ENCODE measurements around the gene ZNF331. TPM values are rescaled to one million over a fixed set of nuclear protein-coding genes. Genes with fewer than 3 reads are reported as not detected.
A peak's percentile ranks its signal among the peaks of the same experiment; 100 is the strongest.

ZNF331 gene
- total RNA-seq, 1 donor: 177 TPM

DNA sequence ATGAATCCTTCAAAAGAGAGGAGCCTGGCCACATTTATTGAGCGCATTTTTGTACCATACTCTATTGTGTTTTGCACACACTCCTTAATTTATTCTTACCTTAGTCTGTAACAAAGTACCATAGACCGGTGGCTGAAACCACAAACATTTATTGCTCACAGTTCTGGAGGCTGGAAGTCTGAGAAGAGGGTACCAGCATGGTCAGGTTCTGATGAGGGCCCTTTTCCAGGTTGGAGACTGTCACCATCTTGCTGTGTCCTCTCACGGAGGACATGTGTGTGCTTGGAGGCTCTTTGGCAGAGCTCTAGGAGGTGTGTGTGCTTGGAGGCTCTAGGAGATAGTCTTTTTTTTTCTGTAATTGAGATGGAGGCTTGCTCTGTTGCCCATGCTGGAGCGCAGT is 2.1 kb downstream of the ZNF331 start:
- Histone ChIP-seq H3K9me3 (ENCODE audit: low read depth, low read length) (no peaks in the 10 kb centered on the region), H3K4me3 (ENCODE audit: low read length) (no peak overlapping the region), H3K4me1 (ENCODE audit: insufficient read depth, low read length) (peaks cover 11% of the 10 kb centered on the region), H3K27me3 (ENCODE audit: insufficient read depth, low read length) (no peaks in the 10 kb centered on the region)

DNA sequence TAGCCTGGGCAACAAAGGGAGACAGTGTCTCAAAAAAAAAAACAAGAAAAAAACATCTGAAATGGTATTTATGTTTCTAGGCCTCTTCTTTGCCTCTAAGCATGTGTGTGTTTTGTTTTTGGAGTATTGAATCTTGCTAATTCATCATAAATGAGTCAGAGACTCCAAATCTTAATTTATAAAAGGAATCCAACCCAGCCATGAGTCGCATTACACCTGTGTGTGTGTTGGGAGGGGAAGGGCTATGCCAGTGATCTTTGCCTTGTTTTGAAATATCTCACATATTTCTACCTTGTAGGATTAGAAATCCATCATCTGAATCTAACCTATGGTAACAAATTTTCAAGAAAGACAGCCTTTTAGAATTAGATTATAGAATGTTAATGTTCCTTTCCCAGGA is 4.0 kb downstream of the ZNF331 start:
- no peaks in the 10 kb centered on the region for H3K9me3 ChIP-seq (ENCODE audit: low read depth, low read length)
- peaks cover 11% of the 10 kb centered on the region for H3K4me1 ChIP-seq (ENCODE audit: insufficient read depth, low read length)
- no peaks in the 10 kb centered on the region for H3K27me3 ChIP-seq (ENCODE audit: insufficient read depth, low read length)
- no peak overlapping the region for H3K4me3 ChIP-seq (ENCODE audit: low read length)

DNA sequence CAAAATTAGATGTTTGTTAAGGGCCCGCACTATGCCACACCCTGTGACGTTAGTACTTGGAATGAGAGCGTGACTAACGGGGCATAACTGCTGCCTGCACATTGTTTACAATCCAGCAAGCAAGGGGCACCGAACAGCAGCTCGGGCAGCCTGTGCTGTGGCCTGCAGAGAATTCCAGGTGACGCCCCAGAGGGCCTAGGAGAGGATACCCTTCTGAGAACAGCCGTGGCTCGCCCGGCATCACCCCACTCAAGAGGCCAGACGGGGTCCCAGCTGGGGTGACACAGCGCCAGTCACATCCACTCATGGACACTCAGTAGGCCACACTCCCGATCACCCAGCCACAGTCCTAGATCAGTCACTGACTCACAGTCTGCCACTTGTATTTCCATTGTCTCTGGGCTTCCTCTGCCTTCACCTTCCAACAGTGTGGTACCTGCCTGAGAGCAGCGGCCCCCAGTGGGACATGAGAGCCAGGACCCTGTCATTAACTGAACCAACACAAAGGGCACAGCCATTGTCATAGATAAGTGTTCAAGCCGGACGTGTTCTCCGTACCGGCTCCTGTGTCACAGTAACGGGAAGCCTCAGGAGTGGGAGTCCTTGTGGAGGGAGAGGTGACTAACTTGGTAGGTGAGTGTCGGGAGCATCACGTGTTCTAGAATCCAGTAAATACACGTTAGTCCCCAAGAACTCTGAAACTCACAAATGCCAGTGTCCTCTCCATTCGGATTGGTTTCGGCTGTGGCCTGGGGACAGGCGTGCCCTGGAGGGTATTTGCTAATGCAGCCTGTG is 7.5 kb downstream of the ZNF331 start:
- no peaks in the 10 kb centered on the region for H3K9me3 ChIP-seq (ENCODE audit: low read depth, low read length)
- peaks cover 13% of the 10 kb centered on the region for H3K4me1 ChIP-seq (ENCODE audit: insufficient read depth, low read length)
- no peak overlapping the region for H3K4me3 ChIP-seq (ENCODE audit: low read length)
- no peaks in the 10 kb centered on the region for H3K27me3 ChIP-seq (ENCODE audit: insufficient read depth, low read length)

DNA sequence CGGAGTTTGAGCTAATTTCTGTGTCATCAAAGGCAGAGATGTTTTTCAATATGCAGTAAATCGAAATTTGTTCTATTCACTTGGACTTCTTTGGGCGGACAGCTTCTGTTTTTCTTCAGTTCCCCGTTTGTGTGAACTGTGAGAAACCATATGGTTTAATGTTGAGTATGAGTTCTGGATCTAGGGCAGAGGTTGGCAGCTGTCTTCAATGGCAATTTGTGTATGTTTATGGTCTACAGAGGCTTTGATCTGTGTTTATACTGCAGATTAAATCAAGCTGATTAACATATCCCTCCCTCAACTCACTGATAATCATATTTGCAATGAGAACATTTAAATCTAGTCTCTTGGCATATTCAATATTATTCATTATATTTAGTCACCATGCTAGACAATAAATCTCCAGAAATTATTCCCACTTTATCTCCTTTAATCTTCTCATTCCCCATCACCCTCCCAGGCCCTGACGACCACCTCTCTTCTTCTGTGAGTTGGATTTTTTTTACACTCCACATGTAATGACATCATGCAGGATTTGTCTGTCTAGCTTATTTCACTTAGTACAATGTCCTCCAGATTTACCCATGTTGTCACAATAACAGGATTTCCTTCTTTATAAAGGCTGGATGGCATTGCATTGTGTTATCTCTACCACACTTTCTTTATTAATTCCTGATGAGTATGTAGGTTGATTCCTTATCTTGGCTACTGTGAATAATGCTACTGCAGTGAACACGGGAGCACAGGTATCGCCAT is 9.0 kb downstream of the ZNF331 start:
- H3K4me1 ChIP-seq (ENCODE audit: insufficient read depth, low read length): peaks cover 17% of the 10 kb centered on the region
- no peaks in the 10 kb centered on the region for H3K9me3 ChIP-seq (ENCODE audit: low read depth, low read length)
- no peak overlapping the region for H3K4me3 ChIP-seq (ENCODE audit: low read length)
- no peaks in the 10 kb centered on the region for H3K27me3 ChIP-seq (ENCODE audit: insufficient read depth, low read length)

DNA sequence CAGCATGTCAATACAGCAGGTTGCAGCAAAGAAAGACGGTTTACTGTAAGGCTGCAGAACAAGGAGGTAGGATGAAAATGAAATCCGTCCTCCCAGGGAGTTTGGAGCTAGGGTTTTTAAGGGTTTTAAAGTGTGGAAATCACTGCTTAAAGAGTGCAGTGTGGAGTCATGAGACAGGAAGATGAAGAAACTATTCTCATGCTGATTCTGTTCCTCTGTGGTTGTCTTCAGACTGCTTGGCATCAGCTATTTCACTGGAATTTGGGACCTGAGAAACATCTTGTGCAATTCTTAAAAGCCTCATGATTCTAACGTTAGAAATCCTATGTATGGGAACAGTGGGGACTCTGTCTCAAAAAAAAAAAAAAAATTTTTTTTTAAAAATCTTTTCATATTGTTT is 11.4 kb downstream of the ZNF331 start:
- Histone ChIP-seq H3K27me3 (ENCODE audit: insufficient read depth, low read length) (no peaks in the 10 kb centered on the region), H3K4me3 (ENCODE audit: low read length) (no peak overlapping the region), H3K9me3 (ENCODE audit: low read depth, low read length) (no peaks in the 10 kb centered on the region), H3K4me1 (ENCODE audit: insufficient read depth, low read length) (peaks cover 23% of the 10 kb centered on the region)

DNA sequence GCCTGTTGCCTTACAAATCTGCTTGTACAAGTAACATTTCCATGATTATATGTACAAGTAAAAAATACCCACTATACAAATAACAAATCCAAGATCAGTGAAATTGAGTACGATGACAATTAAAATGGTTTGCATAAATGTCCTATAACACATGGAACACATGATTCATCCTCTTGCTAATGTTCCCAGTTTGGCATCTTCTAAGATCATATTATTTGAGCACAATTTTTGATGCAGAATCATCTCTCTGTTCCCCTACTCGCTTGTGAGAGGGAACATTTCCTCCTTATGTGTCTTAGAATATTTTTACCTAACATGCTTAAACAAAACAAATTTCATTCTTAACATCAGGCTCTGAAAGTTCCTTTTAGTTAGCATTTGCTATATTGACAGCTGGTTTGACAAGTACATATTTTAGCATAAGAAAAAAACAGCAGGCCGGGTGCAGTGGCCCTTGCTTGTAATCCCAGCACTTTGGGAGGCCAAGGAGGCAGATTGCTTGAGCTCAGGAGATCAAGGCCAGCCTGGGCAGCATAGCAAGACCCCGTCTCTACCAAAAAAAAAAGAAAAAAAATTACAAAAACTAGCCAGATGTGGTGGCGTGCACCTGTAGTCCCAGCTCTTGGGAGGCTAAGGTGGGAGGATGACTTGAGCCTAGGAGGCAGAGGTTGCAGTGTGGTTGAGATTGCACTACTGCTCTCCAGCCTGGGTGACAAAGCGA is 14.2 kb downstream of the ZNF331 start:
- H3K4me1 ChIP-seq (ENCODE audit: insufficient read depth, low read length): peaks cover 23% of the 10 kb centered on the region
- no peaks in the 10 kb centered on the region for H3K9me3 ChIP-seq (ENCODE audit: low read depth, low read length)
- H3K4me3 ChIP-seq (ENCODE audit: low read length): no peak overlapping the region
- no peaks in the 10 kb centered on the region for H3K27me3 ChIP-seq (ENCODE audit: insufficient read depth, low read length)

DNA sequence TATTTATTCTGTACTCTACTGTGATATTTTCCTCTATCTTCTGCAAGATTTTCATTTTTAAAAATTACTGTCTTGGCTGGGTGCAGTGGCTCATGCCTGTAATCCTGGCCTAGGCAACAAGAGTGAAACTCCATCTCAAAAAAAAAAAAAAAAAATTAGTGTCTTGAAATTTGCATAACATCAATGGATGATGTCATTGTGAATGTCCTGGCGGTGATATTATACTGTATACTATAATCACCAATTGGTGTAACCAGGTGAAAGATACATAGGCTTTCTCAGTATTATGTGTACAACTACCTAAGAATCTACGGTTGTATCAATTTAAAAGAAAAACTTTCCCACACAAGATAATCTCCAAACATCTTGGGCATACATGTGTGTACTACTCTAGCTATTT is 15.2 kb downstream of the ZNF331 start:
- no peaks in the 10 kb centered on the region for H3K9me3 ChIP-seq (ENCODE audit: low read depth, low read length)
- no peaks in the 10 kb centered on the region for H3K27me3 ChIP-seq (ENCODE audit: insufficient read depth, low read length)
- no peak overlapping the region for H3K4me3 ChIP-seq (ENCODE audit: low read length)
- peaks cover 23% of the 10 kb centered on the region for H3K4me1 ChIP-seq (ENCODE audit: insufficient read depth, low read length)

DNA sequence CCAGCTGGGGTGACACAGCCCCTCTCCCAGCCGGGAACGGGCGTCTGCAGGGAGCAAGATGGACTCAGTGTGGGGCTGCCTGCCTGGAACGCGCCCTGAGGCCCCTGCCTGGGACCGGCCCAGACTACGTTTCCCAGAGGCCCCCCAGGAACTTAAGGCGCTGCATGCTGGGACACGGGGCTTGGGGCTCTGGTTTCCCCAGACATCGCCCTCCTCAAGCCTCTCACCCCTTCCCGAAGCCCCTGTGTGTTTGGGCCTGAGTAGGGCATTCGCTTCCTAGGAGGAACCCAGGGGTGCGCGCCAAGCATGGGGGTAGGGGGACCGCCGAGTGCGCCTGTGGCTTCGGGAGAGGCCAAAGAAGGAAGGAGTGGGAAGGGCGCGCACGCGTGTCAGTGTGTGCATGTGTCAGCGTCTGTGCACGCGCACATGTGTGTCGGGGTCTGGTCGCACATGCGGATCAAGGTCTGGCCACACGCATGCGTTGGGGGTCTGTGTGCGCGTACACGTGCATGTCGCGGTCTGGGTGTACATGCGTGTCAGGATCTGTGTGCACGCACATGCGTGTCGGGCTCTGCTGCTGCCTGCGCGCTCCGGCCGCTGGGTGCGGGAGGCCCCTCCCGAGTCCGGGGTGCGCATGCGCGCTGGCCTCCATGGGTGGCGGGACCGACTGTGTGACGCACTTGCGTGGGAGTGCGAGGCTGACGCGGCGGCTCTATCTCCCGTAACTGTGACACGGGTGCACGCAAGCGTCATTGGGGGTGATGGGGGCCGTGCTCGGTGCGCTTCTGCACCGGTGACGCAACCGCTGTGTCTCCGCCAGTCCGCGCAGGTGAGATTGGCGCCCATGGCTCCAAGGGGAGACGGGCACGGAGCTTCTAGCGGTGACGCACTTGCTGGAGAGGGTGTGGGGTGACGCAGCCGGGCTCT is 16.2 kb downstream of the ZNF331 start:
- Histone ChIP-seq H3K4me3 (ENCODE audit: low read length) (peak overlapping the region; percentile 45), H3K27me3 (ENCODE audit: insufficient read depth, low read length) (no peaks in the 10 kb centered on the region), H3K9me3 (ENCODE audit: low read depth, low read length) (no peaks in the 10 kb centered on the region), H3K4me1 (ENCODE audit: insufficient read depth, low read length) (peaks cover 15% of the 10 kb centered on the region)

DNA sequence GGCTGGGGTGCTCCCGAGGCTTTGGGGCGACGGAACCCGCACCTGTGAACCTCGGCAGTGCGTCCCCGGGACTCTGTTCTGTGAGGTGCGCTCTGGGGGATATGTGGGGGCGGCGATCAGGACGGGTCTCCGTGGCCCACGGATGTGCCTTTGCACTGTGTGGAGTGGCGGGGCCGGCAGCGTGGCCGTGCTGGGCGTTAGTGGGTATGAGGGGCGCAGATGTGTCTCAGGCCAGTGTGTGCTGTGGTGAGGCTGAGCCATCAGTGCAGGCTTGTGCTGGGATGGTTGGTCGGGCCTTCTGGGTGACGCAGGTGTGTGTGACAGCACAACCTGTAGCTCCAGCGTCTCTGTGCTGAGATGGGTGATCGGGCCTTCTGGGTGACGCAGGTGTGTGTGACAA is 16.9 kb downstream of the ZNF331 start:
- H3K4me3 ChIP-seq (ENCODE audit: low read length): peak overlapping the region; percentile 45
- H3K9me3 ChIP-seq (ENCODE audit: low read depth, low read length): no peaks in the 10 kb centered on the region
- no peaks in the 10 kb centered on the region for H3K27me3 ChIP-seq (ENCODE audit: insufficient read depth, low read length)
- H3K4me1 ChIP-seq (ENCODE audit: insufficient read depth, low read length): peaks cover 12% of the 10 kb centered on the region

DNA sequence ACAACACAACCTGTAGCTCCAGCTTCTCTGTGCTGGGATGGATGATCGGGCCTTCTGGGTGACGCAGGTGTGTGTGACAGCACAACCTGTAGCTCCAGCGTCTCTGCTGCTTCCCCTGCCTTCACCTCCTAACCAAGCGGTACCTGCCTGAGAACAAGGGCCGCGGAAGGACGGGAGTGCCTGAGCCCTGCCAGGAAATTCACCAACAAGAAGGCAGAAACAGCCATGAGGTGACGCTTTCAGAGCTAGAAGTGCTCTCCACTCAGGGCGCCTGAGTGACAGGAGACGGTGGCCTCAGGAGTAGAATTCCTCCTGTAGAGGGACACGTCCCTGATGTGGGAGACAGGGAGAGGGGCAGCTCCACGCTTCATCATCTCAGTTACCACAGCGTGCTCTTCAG is 17.4 kb downstream of the ZNF331 start:
- Histone ChIP-seq H3K9me3 (ENCODE audit: low read depth, low read length) (no peaks in the 10 kb centered on the region), H3K4me1 (ENCODE audit: insufficient read depth, low read length) (peaks cover 12% of the 10 kb centered on the region), H3K27me3 (ENCODE audit: insufficient read depth, low read length) (no peaks in the 10 kb centered on the region), H3K4me3 (ENCODE audit: low read length) (peak overlapping the region; percentile 45)

DNA sequence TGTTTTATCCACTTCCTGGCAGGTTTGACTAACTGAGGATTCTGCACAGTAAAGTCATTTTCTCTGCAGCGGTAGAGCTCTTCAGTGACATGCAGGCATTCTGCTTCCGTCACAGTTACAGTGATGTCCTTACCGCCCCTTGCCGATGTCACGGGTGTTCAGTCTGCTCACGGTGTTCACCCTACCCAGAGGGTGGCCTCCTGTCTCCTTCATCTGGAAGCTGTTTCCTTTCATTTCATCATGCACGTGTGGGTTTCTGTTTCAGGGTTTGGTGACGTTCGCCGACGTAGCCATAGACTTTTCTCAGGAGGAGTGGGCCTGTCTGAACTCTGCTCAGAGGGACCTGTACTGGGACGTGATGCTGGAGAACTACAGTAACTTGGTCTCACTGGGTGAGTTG is 33.4 kb downstream of the ZNF331 start:
- peaks cover 12% of the 10 kb centered on the region for H3K9me3 ChIP-seq (ENCODE audit: low read depth, low read length)
- H3K4me1 ChIP-seq (ENCODE audit: insufficient read depth, low read length): no peaks in the 10 kb centered on the region
- H3K27me3 ChIP-seq (ENCODE audit: insufficient read depth, low read length): no peaks in the 10 kb centered on the region
- no peak overlapping the region for H3K4me3 ChIP-seq (ENCODE audit: low read length)

DNA sequence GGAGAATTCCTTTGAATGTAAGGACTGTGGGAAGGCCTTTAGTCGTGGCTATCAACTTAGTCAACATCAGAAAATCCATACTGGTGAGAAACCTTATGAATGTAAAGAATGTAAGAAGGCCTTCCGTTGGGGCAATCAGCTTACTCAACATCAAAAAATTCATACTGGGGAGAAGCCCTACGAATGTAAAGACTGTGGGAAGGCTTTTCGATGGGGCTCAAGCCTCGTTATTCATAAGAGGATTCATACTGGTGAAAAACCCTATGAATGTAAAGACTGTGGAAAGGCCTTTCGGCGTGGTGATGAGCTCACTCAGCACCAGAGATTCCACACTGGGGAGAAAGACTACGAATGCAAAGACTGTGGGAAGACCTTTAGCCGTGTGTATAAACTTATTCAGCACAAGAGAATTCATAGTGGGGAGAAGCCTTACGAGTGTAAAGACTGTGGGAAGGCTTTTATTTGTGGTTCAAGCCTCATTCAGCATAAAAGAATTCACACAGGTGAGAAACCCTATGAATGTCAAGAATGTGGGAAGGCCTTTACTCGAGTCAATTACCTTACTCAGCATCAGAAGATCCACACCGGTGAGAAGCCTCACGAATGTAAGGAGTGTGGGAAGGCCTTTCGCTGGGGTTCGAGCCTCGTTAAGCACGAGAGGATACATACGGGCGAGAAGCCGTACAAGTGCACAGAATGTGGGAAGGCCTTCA is 39.2 kb downstream of the ZNF331 start:
- Histone ChIP-seq H3K4me1 (ENCODE audit: insufficient read depth, low read length) (no peaks in the 10 kb centered on the region), H3K27me3 (ENCODE audit: insufficient read depth, low read length) (no peaks in the 10 kb centered on the region), H3K4me3 (ENCODE audit: low read length) (no peak overlapping the region), H3K9me3 (ENCODE audit: low read depth, low read length) (peaks cover 43% of the 10 kb centered on the region)

DNA sequence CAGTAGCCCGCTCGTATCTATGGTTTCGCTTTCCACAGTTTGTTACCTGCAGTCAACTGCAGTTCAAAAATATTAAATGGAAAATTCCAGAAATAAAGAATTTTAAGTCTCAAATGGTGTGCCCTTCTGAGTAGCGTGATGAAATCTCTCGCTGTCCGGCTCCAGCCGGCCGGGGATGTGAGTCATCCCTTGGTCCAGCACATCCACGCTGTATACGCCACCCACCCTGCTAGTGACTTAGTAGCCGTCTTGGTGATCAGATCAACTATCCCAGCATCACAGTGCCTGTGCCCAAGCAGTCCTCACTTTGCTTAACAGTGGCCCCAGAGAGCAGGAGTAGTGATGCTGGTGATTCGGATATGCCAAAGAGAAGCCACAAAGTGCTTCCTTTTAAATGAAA is 40.0 kb downstream of the ZNF331 start:
- Histone ChIP-seq H3K9me3 (ENCODE audit: low read depth, low read length) (peaks cover 43% of the 10 kb centered on the region), H3K4me3 (ENCODE audit: low read length) (no peak overlapping the region), H3K27me3 (ENCODE audit: insufficient read depth, low read length) (no peaks in the 10 kb centered on the region), H3K4me1 (ENCODE audit: insufficient read depth, low read length) (no peaks in the 10 kb centered on the region)

DNA sequence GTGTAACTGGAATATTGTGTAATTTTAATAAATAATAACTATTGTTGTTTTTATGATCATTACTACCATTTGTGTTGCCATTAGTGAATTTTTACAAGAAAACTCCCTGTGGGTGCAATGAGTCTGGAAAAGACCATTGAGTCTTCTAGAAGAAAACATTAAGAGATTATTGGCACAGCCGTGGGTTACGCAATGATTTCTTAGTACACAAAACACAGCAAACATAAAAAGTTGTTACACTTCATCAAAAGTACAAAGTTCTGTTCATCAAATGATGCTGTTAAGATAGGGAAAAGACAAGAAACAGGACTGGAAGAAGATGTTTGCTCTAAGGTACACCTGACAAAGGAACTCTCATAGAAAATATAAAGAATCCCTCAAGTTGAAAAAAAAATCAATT is 41.6 kb downstream of the ZNF331 start:
- H3K9me3 ChIP-seq (ENCODE audit: low read depth, low read length): peaks cover 43% of the 10 kb centered on the region
- H3K27me3 ChIP-seq (ENCODE audit: insufficient read depth, low read length): no peaks in the 10 kb centered on the region
- H3K4me3 ChIP-seq (ENCODE audit: low read length): no peak overlapping the region
- no peaks in the 10 kb centered on the region for H3K4me1 ChIP-seq (ENCODE audit: insufficient read depth, low read length)
